OCI-LY3 (cell line): Measurements from ENCODE around the gene PUM1.

Source experiments
- CTCF ChIP-seq: fragments of 200-600, 300-600 bp; sonication (generic); IDR thresholded peaks from 2 replicates; pipeline ENCODE4 v1.5.1; 2014; ENCODE audit warnings: antibody characterized with exemption, low read length, low read depth
- EZH2phosphoT487 ChIP-seq: fragments of 200-600 bp; shearing (Covaris generic); IDR thresholded peaks from 2 replicates; pipeline ENCODE4 v1.6.1; 2018; ENCODE audit warnings: antibody characterized with exemption, mixed run types, low read depth

- TF ChIP-seq CTCF, result no peak
- TF ChIP-seq EZH2phosphoT487, result no peak
Observed at GRCh38 chr1:30902593-30903290, 162.8 kb downstream of the PUM1 start.
